Fibroblast of lung (primary cell): ENCODE data around the gene SCYGR2. TPM values are rescaled to one million over a fixed set of nuclear protein-coding genes. Genes with fewer than 3 reads are reported as not detected.

Experiments
- DNase-seq, 2 donors: peaks; one replicate each; pipeline versions ENCODE4 v3.0.0 to v3.0.0-alpha.2; 2010; ENCODE audit warnings: low read depth in 2 of 2
- H2AFZ ChIP-seq: 2 replicates; pipeline ENCODE4 v1.5.1; 2012; ENCODE audit warnings: low read length, control low read depth, inconsistent platforms
- H3K27ac ChIP-seq: 2 replicates; pipeline ENCODE4 v1.5.1; 2011; ENCODE audit warnings: low read length, control low read depth; ENCODE audit not compliant: insufficient read depth
- H3K27me3 ChIP-seq: 2 replicates; pipeline ENCODE4 v1.5.1; 2011; ENCODE audit warnings: mild to moderate bottlenecking, low read length; ENCODE audit not compliant: control insufficient read depth, insufficient read depth
- H3K36me3 ChIP-seq: 2 replicates; pipeline ENCODE4 v1.5.1; 2011; ENCODE audit warnings: low read length; ENCODE audit not compliant: control insufficient read depth, insufficient read depth
- H3K4me1 ChIP-seq: 2 replicates; pipeline ENCODE4 v1.5.1; 2011; ENCODE audit warnings: low read length; ENCODE audit not compliant: control insufficient read depth, insufficient read depth; ENCODE audit errors: extremely low read depth
- H3K4me2 ChIP-seq: 2 replicates; pipeline ENCODE4 v1.5.1; 2011; ENCODE audit warnings: low read length, control low read depth; ENCODE audit not compliant: insufficient read depth; ENCODE audit errors: extremely low read depth
- H3K4me3 ChIP-seq, 4 experiments: fragments of 200-600 bp in 1 of 4; sonication (generic) in 1 of 4; replicated peaks in 1 of 4; 2 replicates each; pipeline ENCODE4 v1.5.1; 2011 to 2016; ENCODE audit warnings: low read length in 4 of 4, low read depth in 3 of 4, mild to moderate bottlenecking in 3 of 4, control low read depth in 2 of 4, inconsistent platforms in 1 of 4, mixed read lengths in 1 of 4; ENCODE audit not compliant: insufficient read depth in 1 of 4; ENCODE audit errors: control extremely low read depth in 1 of 4
- H3K79me2 ChIP-seq: 2 replicates; pipeline ENCODE4 v1.5.1; 2012; ENCODE audit warnings: mild to moderate bottlenecking, low read length, inconsistent platforms; ENCODE audit not compliant: control insufficient read depth, insufficient read depth
- H3K9ac ChIP-seq: 2 replicates; pipeline ENCODE4 v1.5.1; 2011; ENCODE audit warnings: mild to moderate bottlenecking, low read length, control low read depth; ENCODE audit not compliant: insufficient read depth
- H3K9me3 ChIP-seq: 2 replicates; pipeline ENCODE4 v1.5.1; 2012; ENCODE audit warnings: low read depth, low read length; ENCODE audit not compliant: control insufficient read depth, insufficient read depth
- H4K20me1 ChIP-seq: 2 replicates; pipeline ENCODE4 v1.5.1; 2011; ENCODE audit warnings: low read length; ENCODE audit not compliant: control insufficient read depth, insufficient read depth; ENCODE audit errors: extremely low read depth
- EZH2 ChIP-seq: IDR thresholded peaks from 2 replicates; pipeline ENCODE4 v1.5.1; 2012; ENCODE audit warnings: low read length, control low read depth, mild to moderate bottlenecking; ENCODE audit errors: missing control alignments
- polyA plus RNA-seq, 2 donors: library from polyadenylated mRNA; depleted of rRNA in 1 of 2; stranded (reverse) in 1 of 2; unstranded in 1 of 2; fragments of >200 nt; gene quantifications; 2 replicates each; pipeline ENCODE4 v1.2.1, GENCODE V29; 2011 to 2012; ENCODE audit warnings: missing spikeins in 1 of 2
- total RNA-seq: library from RNA; depleted of rRNA; stranded (reverse); fragments of >200 nt; gene quantifications from 2 replicates; pipeline ENCODE4 v1.2.1, GENCODE V29; 2014
- TF ChIP-seq, protein P1 (sequence below), 2 donors: IDR thresholded peaks in 1 of 2; conservative IDR thresholded peaks in 1 of 2; 1 replicate in 1 of 2; 2 replicates in 1 of 2; pipeline ENCODE4 v1.5.1; 2011 to 2012; ENCODE audit warnings: low read length in 2 of 2, control low read depth in 1 of 2, inconsistent platforms in 1 of 2, low read depth in 1 of 2, mild to moderate bottlenecking in 1 of 2

Gene SCYGR2
- total and polyA plus RNA-seq, 2 donors (not counting 1 experiment from before 2014, with no cell fraction given), result not detected

DNA sequence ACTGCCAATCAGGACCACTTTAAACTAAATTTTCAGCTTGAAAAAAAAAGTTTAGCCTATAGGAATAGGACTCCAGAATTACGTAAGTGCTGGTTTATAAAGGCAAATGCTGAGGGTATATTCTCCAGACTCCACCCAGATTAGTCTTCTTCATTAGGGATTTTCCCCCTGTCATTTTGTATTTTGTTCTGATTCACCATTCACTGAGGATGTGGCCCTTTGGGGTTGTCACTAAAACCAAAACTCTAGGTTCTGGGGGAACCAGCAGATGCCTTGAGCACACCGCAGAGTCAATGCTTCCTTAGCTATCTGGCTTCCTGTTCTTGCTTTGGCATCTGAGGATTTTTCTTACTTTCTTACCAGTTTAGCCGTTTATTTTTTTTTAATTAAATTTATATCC, 29.1 kb downstream of the SCYGR2 start:
- no peak overlapping the region for H3K4me2 ChIP-seq

GRCh38 chr2:227629435-227629834, 30.7 kb downstream of the SCYGR2 start:
- Histone ChIP-seq H3K79me2 (no peaks in the 10 kb centered on the region), H3K27ac (no peak overlapping the region), H3K4me1 (no peaks in the 10 kb centered on the region), H2AFZ (no peak overlapping the region), H3K9ac (no peak overlapping the region), H3K4me3 (no peak overlapping the region), H3K4me2 (no peak overlapping the region), H3K9me3 (no peaks in the 10 kb centered on the region), H3K36me3 (no peaks in the 10 kb centered on the region), H4K20me1 (no peaks in the 10 kb centered on the region), H3K27me3 (no peaks in the 10 kb centered on the region)
- TF ChIP-seq, protein P1, sequence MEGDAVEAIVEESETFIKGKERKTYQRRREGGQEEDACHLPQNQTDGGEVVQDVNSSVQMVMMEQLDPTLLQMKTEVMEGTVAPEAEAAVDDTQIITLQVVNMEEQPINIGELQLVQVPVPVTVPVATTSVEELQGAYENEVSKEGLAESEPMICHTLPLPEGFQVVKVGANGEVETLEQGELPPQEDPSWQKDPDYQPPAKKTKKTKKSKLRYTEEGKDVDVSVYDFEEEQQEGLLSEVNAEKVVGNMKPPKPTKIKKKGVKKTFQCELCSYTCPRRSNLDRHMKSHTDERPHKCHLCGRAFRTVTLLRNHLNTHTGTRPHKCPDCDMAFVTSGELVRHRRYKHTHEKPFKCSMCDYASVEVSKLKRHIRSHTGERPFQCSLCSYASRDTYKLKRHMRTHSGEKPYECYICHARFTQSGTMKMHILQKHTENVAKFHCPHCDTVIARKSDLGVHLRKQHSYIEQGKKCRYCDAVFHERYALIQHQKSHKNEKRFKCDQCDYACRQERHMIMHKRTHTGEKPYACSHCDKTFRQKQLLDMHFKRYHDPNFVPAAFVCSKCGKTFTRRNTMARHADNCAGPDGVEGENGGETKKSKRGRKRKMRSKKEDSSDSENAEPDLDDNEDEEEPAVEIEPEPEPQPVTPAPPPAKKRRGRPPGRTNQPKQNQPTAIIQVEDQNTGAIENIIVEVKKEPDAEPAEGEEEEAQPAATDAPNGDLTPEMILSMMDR (conservative IDR thresholded peaks at IDR 0.05 in 1 of 2, IDR thresholded peaks at IDR 0.05 in 1 of 2; ENCODE audit: low read depth in 1 of 2, low read length in 2 of 2), result no peak
- DNase-seq, result no peak

More for the DNA sequence above, 29.1 kb downstream of the SCYGR2 start:
- no peak overlapping the region for H3K9ac ChIP-seq
- no peak overlapping the region for H3K27ac ChIP-seq
- no peaks in the 10 kb centered on the region for H3K79me2 ChIP-seq
- no peak for DNase-seq
- H3K9me3 ChIP-seq, result no peaks in the 10 kb centered on the region
- no peaks in the 10 kb centered on the region for H3K27me3 ChIP-seq
- H3K36me3 ChIP-seq, result no peaks in the 10 kb centered on the region
- TF ChIP-seq EZH2, result no peak
- TF ChIP-seq, protein P1 (conservative IDR thresholded peaks at IDR 0.05 in 1 of 2, IDR thresholded peaks at IDR 0.05 in 1 of 2; ENCODE audit: low read depth in 1 of 2, low read length in 2 of 2), result no peak
- H4K20me1 ChIP-seq, result no peaks in the 10 kb centered on the region
- no peak overlapping the region for H3K4me3 ChIP-seq
- H2AFZ ChIP-seq, result no peak overlapping the region
- peaks cover 3% of the 10 kb centered on the region for H3K4me1 ChIP-seq

- Histone ChIP-seq H3K36me3 (no peaks in the 10 kb centered on the region), H2AFZ (no peak overlapping the region), H4K20me1 (no peaks in the 10 kb centered on the region), H3K9ac (no peak overlapping the region), H3K4me1 (no peaks in the 10 kb centered on the region), H3K9me3 (no peaks in the 10 kb centered on the region), H3K27me3 (no peaks in the 10 kb centered on the region), H3K79me2 (no peaks in the 10 kb centered on the region), H3K4me3 (no peak overlapping the region), H3K4me2 (no peak overlapping the region), H3K27ac (no peak overlapping the region)
- no peak for DNase-seq
- no peak for TF ChIP-seq EZH2
- TF ChIP-seq, protein P1 (conservative IDR thresholded peaks at IDR 0.05 in 1 of 2, IDR thresholded peaks at IDR 0.05 in 1 of 2; ENCODE audit: low read depth in 1 of 2, low read length in 2 of 2), result no peak
Observed at GRCh38 chr2:227630322-227630721, 31.6 kb downstream of the SCYGR2 start.
